SKM-1 (cell line): ENCODE data around the gene LRMDA.

ENCODE experiments used
- DNase-seq: peaks from one replicate; lab custom pipeline; 2025; ENCODE audit not compliant: unreplicated experiment; lab: John Stamatoyannopoulos, UW

The LRMDA gene

DNA sequence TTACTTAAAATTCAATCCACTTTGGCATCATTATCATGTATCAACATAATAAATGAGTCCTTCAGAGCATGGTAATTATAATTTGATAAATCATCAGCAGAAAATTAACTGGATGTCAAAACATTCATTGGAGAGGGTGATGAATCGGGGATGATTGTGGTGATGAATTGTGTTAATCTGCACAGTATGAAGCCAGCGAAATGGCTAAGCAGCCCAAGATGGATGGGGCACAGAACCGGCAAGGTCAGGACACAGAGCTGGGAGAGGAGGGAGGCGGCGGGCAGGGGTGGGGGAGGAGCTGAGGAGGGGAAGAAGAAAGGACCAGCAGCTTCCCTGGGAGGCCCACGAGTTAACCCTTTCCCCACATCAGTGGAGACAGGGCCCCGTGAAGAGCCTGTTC, 536.1 kb downstream of the LRMDA start:
- no peak for DNase-seq

DNA sequence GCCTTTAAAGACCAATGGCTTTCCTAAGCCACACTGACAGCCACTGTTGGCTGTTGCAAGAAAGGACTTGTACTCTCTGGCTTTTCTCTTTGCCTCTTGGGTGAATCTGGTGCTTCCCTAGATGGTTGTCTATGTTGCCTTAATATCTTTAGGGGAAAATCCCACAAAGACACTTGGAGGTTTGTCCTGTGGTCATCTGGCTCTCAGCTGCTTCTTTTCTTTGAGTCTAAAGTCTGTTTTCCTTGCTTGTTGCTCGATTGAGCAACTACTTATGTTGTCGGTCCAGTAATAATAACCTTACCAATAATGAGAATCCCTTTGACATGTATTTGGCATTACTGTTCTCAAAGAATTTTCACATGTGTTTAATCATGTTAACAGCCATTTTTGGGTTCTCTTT, 537.6 kb downstream of the LRMDA start:
- DNase-seq = no peak

DNA sequence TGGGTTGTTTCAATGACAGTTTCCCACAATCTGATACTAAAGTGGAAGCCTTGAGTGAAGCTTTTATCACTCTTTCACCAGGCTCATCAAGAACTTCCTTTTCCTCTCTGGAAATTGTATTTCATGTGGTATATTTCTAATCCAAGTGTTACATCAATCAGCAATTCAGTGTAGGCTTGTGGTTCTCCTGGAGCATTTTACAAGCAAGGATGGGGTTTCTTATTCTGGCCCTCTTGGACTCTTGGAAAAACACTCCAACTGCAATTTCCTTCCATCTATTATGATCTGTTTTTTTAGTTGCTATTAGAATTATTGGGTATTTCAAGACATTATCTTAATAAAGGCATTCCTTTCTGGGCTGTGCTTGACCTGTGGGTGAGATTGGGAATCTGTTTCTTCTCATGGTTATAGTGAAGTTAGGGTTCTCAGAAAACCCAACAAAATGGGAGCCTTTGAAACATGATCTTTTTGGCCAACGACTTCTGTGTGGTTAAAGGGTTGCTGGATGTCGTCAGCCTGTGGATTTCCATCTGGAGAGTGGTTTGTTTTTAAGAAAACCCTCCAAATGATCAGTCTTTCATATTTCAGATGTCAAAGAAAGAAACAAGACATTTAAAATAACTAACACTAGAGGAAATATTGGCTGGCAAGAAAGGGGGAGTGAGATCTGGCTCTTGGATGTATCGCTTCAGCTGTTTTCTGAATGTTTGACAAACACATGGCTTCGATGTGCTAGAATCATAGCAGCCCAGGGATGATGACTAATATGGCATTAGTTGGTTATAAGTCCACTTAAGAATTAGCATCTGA, 540.2 kb downstream of the LRMDA start:
- no peak for DNase-seq

DNA sequence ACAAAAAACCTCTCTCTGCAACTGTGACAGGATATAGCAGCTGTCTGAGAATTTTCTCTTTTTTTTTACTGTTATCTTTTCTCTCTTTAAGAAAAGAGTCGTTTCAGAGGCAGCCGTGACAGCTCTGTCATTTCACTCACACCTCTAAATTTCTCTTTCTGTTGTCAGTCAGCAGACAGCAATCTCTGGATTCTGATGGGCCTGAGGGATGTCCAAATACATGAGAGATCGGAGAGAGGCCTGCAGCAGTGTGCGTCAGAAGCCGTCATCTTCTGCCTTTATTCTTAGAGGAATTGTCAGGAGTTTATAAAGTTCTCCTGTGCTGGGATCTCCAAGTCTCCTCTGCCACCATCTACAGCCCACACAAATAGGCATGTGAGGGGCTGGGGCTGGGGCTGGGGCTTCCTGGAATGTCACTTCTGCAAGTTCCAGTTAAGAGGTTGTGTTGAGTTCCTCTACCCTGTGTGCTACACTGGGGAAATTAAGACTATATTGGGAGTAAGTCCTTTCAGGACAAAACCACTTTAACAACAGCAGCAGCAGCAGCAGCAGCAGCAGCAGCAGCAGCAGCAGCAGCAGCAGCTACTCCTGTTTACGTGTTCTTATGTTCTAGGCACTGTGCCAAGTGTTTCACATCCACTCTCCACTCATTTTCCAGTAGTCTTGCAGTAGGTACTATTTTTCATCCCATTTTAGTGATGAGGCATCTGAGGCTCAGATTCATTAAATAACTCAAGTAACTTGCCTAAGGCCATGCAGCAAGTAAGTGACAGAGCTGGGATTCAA, 541.3 kb downstream of the LRMDA start:
- no peak for DNase-seq

DNA sequence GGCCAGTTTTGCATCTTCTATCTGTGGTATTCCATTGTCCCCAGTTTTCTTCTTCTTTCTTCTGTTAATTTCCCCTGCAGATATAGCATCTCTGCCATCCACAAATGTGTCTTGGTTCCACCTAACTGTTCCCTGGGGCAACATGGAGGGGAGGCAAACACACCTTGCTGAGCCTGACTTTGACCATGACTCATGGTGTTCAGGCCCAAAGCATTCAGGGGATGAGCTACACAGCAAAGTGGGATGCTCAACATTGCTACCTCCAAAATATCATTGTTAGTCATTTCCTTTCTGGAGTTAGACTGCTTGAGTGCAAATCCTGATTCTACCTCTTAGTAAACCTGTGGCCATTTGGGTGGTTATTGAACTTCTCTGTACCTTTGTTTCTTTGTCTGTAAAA, 542.7 kb downstream of the LRMDA start:
- no peak for DNase-seq

DNA sequence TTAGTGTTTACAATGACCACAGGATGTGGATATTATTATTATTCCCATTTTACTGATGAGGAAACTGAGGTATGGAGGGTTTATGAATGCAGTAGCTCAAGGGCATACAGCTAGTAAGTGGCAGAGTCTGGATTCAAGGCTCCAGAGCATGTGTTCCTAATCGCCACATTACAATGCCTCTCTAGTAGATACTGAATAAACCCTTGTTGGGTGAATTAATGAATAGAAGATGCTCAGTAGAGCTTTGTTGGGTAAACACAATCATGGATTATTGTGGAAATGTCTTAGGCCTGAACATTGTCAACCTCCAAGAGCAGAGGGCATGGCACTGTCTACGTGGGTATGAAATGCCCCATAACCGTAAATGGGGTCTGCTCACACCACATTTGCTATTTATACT, 545.3 kb downstream of the LRMDA start:
- no peak for DNase-seq

DNA sequence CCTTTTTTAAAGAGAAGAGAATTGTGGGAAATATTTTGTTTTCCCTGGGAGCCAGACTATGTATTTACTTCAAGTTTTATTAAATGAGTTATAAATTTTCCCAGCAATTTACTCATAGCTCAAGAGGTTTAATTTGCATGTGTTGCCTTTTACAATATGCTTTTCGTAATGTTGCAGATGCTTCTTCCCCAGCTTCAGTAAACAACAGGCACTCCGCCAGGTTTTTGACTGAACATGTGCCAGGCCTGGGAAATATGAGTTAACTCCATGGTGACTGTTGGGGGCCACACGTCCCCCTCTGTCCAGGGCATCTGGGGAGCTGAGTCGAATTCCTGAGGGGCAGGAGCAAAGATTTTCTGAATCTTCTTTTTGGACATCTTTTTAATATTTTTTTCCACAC, 545.7 kb downstream of the LRMDA start:
- no peak for DNase-seq

DNA sequence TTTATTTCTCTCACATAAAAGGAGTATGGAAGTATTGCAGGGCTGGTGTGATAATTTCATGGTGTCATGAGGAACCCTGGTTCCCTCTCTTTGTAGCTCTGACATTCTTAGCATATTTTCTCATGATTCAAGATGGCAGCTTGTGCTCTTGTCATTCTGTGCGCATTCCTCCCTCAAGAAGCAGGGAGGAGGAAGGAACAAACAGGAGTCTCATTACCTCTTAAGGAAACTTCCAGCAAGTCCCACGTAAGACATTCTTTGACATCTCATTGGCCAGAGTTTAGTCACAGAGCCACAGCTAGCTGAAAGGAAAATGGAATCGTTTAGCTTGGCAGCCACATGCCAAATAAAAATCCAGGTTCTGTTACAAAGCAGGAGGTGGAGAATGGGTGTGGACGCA, 546.8 kb downstream of the LRMDA start:
- no peak for DNase-seq

DNA sequence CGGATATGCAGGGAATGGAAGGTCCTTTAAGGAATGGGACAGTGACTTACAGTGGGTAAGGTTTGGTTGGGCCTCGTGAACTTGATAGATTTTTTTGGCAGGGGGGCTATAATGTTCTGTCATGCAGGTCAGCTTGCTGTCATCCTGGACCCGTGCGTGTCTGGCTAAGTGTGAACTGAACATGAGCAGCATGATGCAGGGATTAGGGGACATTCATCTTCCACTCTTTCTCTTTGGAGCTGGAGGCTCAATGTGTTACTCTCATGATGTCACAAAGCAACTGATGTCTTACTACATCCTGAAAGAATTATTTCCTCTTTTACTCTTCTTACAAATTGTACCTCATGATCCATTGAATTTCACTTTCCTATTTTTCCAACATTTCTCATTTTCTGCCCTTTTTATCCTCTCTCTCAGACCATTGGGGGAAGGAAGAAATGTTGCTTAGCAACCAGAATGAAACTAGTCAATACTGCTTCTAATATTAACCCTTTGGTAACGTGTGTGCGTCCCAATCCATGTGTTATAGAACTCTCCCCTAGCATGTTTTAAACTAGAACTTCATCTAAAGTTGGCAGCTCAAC, 549.1 kb downstream of the LRMDA start:
- DNase-seq = no peak

DNA sequence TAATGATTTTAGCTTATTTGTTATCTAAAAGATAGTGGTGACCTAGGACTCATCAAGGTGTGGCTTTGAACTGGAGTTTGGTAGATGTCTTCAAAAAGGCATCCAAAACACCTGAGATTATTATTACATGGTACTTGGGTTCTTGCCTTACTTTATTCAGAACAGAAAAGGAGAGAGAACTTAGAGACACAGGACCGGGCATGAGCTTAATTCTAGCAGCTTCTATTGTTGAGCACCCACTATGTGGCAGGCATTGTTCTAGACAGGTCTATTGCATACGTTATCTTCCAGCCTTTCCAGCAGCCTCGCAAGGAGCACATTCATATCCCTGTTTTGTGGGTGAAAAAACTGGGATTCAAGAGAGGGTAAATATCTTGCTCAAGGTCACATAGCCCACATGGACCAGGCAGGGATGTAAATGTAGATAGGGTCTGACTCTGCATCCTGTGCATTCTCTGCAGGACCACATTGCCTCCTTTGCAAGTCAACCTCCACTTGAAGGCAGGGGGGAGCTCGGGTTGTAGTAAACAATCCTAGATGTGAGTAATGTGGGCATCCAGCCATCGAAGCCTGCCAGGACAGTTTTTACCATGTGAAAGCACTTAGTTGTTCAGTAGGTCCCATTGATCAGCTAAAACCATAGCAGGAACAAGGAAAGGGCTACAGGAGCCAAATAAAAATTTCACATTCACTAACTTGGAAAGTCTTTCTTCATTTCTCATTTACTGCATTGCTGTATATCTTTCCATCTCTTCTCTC, 551.4 kb downstream of the LRMDA start:
- DNase-seq = no peak

DNA sequence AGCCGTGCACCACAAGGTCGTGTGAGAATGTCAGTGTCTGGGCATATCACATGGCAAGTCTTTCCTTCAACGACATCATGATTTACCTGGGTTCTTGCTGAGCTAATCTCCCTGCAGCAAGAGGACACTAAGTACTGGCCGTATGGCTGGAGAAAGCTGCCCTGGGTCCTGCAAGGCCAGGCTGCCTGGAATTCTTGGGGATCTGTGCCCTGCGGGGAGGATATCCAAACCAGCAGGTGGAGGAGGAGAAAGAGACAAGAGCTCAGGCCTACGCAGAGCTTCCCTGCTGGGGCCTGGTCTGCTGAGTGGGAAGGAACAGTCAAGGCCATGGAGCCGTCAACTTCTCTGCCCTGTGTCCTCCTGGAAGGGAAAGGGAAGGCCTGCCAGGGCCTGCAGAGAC, 552.6 kb downstream of the LRMDA start:
- DNase-seq = no peak

DNA sequence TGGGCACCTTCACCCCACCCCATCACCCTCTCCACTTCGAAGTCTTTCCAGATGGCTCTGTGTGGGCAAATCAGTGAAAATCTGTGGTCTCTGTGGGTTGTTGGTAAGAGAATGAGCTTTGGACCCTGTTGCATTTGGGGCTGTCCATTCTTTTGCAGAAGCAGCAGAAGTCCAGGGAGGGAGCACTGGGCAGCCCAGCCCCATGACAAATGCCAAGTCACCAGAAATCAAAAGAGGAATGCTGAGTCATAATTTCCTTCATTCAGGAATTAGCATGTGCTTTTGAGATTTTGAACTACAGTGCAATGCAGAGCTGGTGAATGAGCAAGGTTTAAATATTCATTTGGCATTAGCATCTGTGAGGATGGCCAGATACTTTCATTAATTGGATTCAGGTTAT, 556.2 kb downstream of the LRMDA start:
- no peak for DNase-seq

DNA sequence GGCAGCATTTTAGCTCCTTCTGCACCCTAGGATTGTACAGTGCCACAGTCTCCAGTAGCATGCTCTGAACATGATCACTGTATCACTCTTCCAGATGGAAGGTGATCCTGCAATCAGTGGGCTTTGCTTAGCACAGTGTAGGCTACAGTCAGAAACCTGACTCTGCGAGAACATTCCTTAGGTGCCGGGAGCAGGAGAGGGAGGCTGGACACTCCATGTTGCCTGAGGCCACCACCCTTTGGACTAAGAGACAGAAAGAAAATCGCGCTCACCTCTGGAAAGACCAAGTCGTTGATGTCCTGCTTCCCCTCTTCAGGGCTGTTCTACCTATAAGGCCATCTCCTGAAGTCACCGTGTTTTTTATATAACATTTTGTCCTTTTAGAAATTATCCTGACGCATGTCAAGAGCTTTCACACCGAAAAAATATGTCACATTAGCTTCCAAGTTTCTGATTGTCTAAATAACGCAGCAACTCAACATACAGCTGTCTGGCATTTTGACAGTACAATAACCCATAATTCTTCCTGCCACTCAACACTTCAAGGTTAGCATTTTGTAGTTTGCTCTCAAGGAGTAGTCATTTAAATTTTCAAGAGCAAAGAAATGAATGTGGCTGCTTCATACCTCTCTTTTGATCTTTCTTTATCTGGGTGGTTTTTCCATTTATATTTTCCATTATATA, 563.1 kb downstream of the LRMDA start:
- no peak for DNase-seq

DNA sequence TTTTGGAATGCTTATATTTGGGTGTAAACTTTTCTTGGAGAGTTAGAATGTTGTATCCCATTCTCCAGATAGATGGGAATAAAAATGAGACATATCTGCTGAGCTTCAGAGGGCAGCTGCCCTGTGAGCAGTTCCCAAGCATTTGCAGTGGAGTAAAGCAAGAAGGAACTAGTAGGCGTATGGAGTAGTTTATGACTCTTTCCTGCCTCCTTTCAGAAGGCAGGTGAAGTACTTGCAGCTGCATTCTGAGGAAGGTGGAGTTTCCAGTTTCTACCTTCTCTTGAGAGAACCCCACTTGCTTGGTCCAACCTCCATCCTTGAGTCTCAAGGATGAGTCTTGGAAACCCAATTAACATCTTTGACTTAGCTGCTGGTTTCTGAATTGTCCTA, 563.6 kb downstream of the LRMDA start:
- no peak for DNase-seq

DNA sequence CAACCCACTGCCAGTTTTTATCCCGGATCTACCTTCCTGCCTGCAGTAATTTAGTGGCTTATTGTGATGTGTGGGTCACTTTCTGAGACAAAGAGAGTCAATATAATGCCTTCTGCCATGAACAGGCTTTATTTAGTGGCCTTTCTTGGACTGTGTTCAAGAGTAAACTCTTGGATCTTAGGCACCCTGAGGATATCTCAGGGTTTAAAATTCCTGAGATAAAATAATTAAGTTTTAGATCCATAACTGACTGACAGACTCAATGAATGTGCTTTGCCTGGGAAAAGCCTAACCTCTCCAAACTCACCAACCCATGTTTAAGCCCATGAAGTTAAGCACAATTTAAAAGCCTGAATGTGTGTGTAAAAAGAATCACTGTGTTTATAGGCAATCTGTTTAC, 564.3 kb downstream of the LRMDA start:
- no peak for DNase-seq

DNA sequence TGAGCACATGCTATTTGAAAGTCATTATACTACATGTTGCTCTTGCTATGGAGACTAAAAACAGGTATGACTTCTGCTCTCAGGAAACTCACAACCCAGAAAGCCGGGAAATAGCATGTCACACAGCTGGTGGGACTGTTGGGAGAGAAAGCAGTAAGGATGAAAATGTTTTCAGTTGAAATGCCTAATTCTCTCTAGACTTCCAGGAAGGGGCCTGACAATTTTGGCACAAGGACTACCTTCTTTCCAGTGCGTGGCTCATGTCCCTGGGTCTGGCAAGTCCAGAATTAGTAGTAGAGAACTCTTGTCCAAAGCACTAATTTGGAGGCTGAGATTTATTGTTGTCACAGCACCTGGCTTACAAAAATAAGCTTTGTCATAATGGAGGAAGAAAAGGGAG, 567.6 kb downstream of the LRMDA start:
- no peak for DNase-seq

DNA sequence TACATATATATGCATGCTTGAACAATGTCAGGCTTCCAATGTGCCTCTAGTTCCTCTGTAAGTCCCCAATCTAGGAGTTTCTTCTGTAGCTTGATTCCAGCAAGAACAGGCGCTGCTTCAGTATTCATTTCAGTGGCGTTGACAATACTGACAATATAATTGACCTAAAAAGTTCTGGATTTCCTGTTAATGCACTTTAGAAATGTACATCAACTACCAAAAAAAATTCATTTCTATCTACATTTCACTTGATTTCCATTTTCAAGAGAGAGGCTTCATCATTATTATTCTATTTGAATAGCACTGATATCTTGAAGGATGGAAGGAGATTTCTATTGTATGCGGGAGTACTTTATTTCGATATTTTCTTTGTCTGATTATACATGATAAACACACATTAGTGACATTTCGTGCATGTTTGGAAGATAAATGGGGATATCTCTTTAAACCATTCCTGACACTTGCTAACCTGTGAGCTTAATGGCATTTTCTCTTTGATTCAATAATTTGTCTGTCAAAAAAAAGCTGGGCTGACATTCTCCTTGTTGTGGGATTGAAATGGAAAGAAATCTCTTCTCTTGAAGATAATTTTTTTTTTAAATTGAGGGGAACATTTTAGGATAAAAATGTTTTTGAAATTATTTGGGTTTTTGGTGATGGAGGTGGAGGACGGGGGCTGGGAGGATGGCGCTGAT, 568.2 kb downstream of the LRMDA start:
- no peak for DNase-seq

DNA sequence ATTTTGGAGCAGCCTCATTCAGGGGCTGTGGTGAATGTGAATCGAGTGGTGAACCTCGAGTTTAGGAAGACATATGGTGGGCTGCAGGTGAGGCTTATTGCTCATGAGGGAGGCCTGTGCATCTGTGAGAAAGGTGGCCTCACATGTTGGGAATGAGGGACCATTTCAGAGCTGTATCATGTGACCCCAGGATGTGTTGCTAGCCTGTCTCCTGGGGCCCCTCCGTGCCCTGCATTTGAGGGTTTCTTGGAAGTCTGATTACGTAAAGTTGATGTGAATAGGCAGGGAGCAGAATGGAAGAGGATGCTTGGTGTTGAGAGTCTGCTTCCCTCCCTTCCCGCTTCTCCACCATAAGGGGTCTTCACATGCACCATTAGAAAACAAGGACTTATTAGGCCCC, 569.1 kb downstream of the LRMDA start:
- DNase-seq = no peak

DNA sequence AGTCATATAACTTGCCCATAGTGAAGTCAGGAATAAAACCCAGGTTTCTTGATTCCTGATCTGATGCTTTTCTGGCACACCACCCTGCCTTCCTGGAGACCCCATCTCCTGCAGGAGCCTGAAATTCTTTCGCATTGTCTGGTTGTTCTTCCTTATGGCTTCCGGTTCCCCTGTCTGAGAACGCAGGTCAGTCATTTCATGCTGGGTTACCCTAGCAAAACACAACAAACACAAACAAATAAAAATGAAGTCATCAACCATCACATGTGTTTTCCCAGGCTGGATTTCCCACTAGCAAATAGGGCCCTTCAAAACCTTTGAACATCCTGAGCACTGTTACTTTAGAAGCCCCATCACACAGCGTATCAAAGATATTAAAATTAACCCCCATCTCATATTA, 569.6 kb downstream of the LRMDA start:
- no peak for DNase-seq

DNA sequence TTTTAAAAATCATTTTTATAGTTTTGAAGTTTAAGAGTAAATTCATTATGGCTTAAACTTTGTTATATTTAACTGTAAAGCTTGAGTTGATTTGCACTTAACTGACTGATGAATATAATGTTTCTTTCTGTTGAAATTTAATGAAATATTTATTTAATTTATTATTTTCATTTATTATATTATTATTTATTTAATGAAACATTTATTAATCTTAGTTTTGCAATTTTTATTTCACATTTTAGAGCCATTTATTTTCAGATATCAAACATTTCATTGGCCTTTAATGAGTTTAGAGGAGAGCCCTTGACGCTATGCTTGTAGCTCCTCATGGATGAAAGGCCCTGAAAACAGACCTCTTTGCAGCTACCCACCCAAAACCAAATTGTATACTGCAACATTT, 570.0 kb downstream of the LRMDA start:
- no peak for DNase-seq
